GM10266 (cell line): Measurements from ENCODE around the gene TJP3.
"Not testable (repeated sequence)": the region's sequence is repeated elsewhere in the genome, so short reads cannot be mapped to it uniquely, and the experiment has no call there.

ENCODE experiments used
- DNase-seq: peaks from one replicate; pipeline ENCODE4 v3.0.0; 2012; ENCODE audit errors: extremely low spot score
- CTCF ChIP-seq: IDR thresholded peaks from 2 replicates; pipeline ENCODE4 v1.5.1; 2012; ENCODE audit warnings: mild to moderate bottlenecking, low read depth; ENCODE audit not compliant: control insufficient read depth, insufficient read depth; ENCODE audit errors: missing control alignments

Gene TJP3

GRCh38 chr19:3762130-3762473 is 53.9 kb downstream of the TJP3 start:
- DNase-seq = no peak
- no peak for TF ChIP-seq CTCF

- TF ChIP-seq CTCF = no peak
- DNase-seq = peak; percentile 99
Observed at GRCh38 chr19:3762501-3763459, 54.6 kb downstream of the TJP3 start, which contains the start of gene MRPL54. Gene MRPL54, plus strand, starts transcription at chr19:3762682. Its CDS starts 19 bp downstream, at chr19:3762701.

GRCh38 chr19:3765121-3765520 is 56.9 kb downstream of the TJP3 start:
- no peak for TF ChIP-seq CTCF
- no peak for DNase-seq

GRCh38 chr19:3765757-3766156 is 57.6 kb downstream of the TJP3 start:
- DNase-seq = not testable (repeated sequence)

GRCh38 chr19:3766520-3766919 is 58.3 kb downstream of the TJP3 start:
- DNase-seq = no peak

GRCh38 chr19:3767050-3767449 is 58.9 kb downstream of the TJP3 start:
- DNase-seq = no peak
- no peak for TF ChIP-seq CTCF

More at GRCh38 chr19:3766520-3766919, 58.3 kb downstream of the TJP3 start:
- TF ChIP-seq CTCF = no peak

GRCh38 chr19:3768015-3768747 is 60.0 kb downstream of the TJP3 start:
- DNase-seq = no peak
- no peak for TF ChIP-seq CTCF
